Loucy (cell line): ENCODE data around the gene TDRD12.

Experiments used
- H2AFZ ChIP-seq: fragments of 200-600 bp; sonication (generic); 2 replicates; pipeline ENCODE4 v1.6.0; 2016; ENCODE audit warnings: antibody characterized with exemption, mild to moderate bottlenecking, low read length, moderate library complexity
- H3F3A ChIP-seq: fragments of 200-600 bp; 2 replicates; pipeline ENCODE4 v1.6.0; 2016; ENCODE audit warnings: antibody characterized with exemption, low read depth, mild to moderate bottlenecking
- H3K27me3 ChIP-seq: fragments of 200-600 bp; sonication (generic); 2 replicates; pipeline ENCODE4 v1.6.1; 2014; ENCODE audit warnings: low read length, mild to moderate bottlenecking; ENCODE audit not compliant: insufficient read depth, poor library complexity, severe bottlenecking
- H3K36me3 ChIP-seq: fragments of 200-600 bp; sonication (generic); 2 replicates; pipeline ENCODE4 v1.6.1; 2016; ENCODE audit warnings: low read length; ENCODE audit not compliant: insufficient read depth
- H3K4me1 ChIP-seq: fragments of 200-600 bp; sonication (generic); 2 replicates; pipeline ENCODE4 v1.5.1; 2014; ENCODE audit warnings: low read length, mild to moderate bottlenecking; ENCODE audit not compliant: insufficient read depth, poor library complexity, severe bottlenecking
- H3K4me2 ChIP-seq: fragments of 200-600 bp; sonication (generic); 2 replicates; pipeline ENCODE4 v1.6.0; 2014; ENCODE audit warnings: antibody characterized with exemption, low read length, low read depth, mild to moderate bottlenecking; ENCODE audit not compliant: poor library complexity, severe bottlenecking
- H3K4me3 ChIP-seq: fragments of 200-600 bp; sonication (generic); 2 replicates; pipeline ENCODE4 v1.5.1; 2014; ENCODE audit warnings: low read length, mild to moderate bottlenecking, mixed read lengths; ENCODE audit not compliant: poor library complexity, severe bottlenecking
- H3K79me2 ChIP-seq: fragments of 200-600 bp; sonication (generic); 2 replicates; pipeline ENCODE4 v1.6.1; 2014; ENCODE audit warnings: low read length; ENCODE audit not compliant: insufficient read depth
- H3K9ac ChIP-seq: fragments of 200-600 bp; sonication (generic); 2 replicates; pipeline ENCODE4 v1.6.0; 2014; ENCODE audit warnings: mild to moderate bottlenecking, low read depth, low read length, moderate library complexity; ENCODE audit not compliant: poor library complexity, severe bottlenecking
- H3K9me2 ChIP-seq: fragments of 200-600 bp; sonication (generic); replicated peaks from 2 replicates; pipeline ENCODE4 v1.6.1; 2016; ENCODE audit warnings: low read depth, low read length, mixed read lengths
- H3K9me3 ChIP-seq: fragments of 200-600 bp; sonication (generic); 2 replicates; pipeline ENCODE4 v1.6.1; 2014; ENCODE audit warnings: mild to moderate bottlenecking, antibody characterized with exemption, low read length, low read depth; ENCODE audit not compliant: insufficient read depth
- H4K20me1 ChIP-seq: fragments of 200-600 bp; sonication (generic); 2 replicates; pipeline ENCODE4 v1.6.0; 2014; ENCODE audit warnings: antibody characterized with exemption, low read length, mild to moderate bottlenecking; ENCODE audit not compliant: insufficient read depth, poor library complexity, severe bottlenecking
- EZH2phosphoT487 ChIP-seq: fragments of 200-600 bp; IDR thresholded peaks from 2 replicates; pipeline ENCODE4 v1.6.1; 2018; ENCODE audit warnings: antibody characterized with exemption, mild to moderate bottlenecking, moderate library complexity, borderline replicate concordance
- TF ChIP-seq, protein P1 (sequence below): fragments of 200-600 bp; sonication (generic); conservative IDR thresholded peaks from 2 replicates; pipeline ENCODE4 v1.5.1; 2014; ENCODE audit warnings: mild to moderate bottlenecking, antibody characterized with exemption, low read length

TDRD12 gene

GRCh38 chr19:32874605-32875004 is 155.0 kb downstream of the TDRD12 start:
- Histone ChIP-seq H3F3A (no peaks in the 10 kb centered on the region), H3K27me3 (no peaks in the 10 kb centered on the region), H2AFZ (no peak overlapping the region), H4K20me1 (no peaks in the 10 kb centered on the region), H3K4me3 (no peak overlapping the region), H3K9ac (no peak overlapping the region), H3K4me2 (no peak overlapping the region), H3K4me1 (no peaks in the 10 kb centered on the region), H3K79me2 (no peaks in the 10 kb centered on the region), H3K9me3 (no peaks in the 10 kb centered on the region), H3K9me2 (no peaks in the 10 kb centered on the region), H3K36me3 (no peaks in the 10 kb centered on the region)
- TF ChIP-seq, protein P1, sequence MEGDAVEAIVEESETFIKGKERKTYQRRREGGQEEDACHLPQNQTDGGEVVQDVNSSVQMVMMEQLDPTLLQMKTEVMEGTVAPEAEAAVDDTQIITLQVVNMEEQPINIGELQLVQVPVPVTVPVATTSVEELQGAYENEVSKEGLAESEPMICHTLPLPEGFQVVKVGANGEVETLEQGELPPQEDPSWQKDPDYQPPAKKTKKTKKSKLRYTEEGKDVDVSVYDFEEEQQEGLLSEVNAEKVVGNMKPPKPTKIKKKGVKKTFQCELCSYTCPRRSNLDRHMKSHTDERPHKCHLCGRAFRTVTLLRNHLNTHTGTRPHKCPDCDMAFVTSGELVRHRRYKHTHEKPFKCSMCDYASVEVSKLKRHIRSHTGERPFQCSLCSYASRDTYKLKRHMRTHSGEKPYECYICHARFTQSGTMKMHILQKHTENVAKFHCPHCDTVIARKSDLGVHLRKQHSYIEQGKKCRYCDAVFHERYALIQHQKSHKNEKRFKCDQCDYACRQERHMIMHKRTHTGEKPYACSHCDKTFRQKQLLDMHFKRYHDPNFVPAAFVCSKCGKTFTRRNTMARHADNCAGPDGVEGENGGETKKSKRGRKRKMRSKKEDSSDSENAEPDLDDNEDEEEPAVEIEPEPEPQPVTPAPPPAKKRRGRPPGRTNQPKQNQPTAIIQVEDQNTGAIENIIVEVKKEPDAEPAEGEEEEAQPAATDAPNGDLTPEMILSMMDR, result no peak
- TF ChIP-seq EZH2phosphoT487, result no peak

- Histone ChIP-seq H3K79me2 (no peaks in the 10 kb centered on the region), H3K4me3 (no peak overlapping the region), H3K36me3 (no peaks in the 10 kb centered on the region), H3K27me3 (no peaks in the 10 kb centered on the region), H3K4me2 (no peak overlapping the region), H3K4me1 (no peaks in the 10 kb centered on the region), H3K9me2 (no peaks in the 10 kb centered on the region), H3K9ac (no peak overlapping the region), H2AFZ (no peak overlapping the region), H3K9me3 (no peaks in the 10 kb centered on the region), H4K20me1 (no peaks in the 10 kb centered on the region), H3F3A (no peaks in the 10 kb centered on the region)
- no peak for TF ChIP-seq EZH2phosphoT487
- TF ChIP-seq, protein P1, result no peak
Observed at GRCh38 chr19:32875428-32875827, 155.9 kb downstream of the TDRD12 start.

DNA sequence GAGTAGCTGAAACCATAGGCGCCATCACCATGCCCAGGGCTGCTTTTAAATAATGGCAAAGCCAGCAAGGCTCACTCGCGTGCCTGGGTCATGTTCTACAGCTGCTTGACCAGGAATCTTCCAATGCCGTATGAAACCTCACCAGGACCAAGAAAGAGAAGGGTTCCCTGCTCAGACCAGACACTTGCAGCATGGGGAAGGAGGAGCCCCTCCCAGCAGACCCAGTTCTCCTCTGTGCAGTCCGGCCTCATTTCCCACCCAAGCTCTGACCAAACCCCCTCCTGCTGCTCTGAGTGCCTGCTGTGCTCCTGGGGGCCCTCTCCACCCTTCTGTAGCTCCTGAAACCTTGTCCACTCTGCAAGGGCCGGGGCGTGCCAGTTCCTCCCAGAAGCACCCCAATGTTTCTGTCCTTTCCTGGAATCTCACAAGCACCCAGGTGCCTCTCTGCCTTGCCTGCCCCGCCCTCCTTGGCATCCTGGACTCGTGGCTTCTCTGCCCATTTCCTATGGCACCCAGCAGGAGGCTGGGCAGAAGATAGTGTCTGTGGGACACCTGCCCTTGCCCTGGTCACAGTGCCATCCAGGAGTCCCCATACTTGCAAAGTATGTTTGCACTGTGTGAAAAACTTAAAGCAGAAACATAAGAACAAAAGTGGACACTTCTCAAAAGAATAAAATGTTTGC is 156.8 kb downstream of the TDRD12 start:
- Histone ChIP-seq H3K4me2 (no peak overlapping the region), H3K9ac (no peak overlapping the region), H2AFZ (no peak overlapping the region), H3K9me3 (no peaks in the 10 kb centered on the region), H3K36me3 (no peaks in the 10 kb centered on the region), H3K4me3 (no peak overlapping the region), H3K9me2 (no peaks in the 10 kb centered on the region), H3K27me3 (no peaks in the 10 kb centered on the region), H3F3A (no peaks in the 10 kb centered on the region), H3K4me1 (no peaks in the 10 kb centered on the region), H4K20me1 (no peaks in the 10 kb centered on the region), H3K79me2 (no peaks in the 10 kb centered on the region)
- TF ChIP-seq, protein P1, result no peak
- no peak for TF ChIP-seq EZH2phosphoT487
